ENCODE measurements around the gene CLDN3.

GRCh38 chr7:73812996-73813395 is 42.9 kb upstream of the CLDN3 start:
- TF ChIP-seq CTCF (IDR thresholded peaks at IDR 0.05; ENCODE audit: borderline replicate concordance, extremely low read depth, low read length, poor library complexity, severe bottlenecking) (no peak), EZH2 (IDR thresholded peaks at IDR 0.05; ENCODE audit: borderline replicate concordance, low read depth, low read length, severe bottlenecking) (no peak)

Measured in DND-41 (cell line).